ELF-1 (cell line): ENCODE results near the gene ADGRA1.
A peak's percentile ranks its signal among the peaks of the same experiment; 100 is the strongest.
"Not testable (repeated sequence)": the region's sequence is repeated elsewhere in the genome, so short reads cannot be mapped to it uniquely, and the experiment has no call there.

Experiments used
- DNase-seq: peaks from one replicate; pipeline ENCODE4 v3.0.0-alpha.2; 2016; ENCODE audit warnings: low read depth, low spot score

Gene ADGRA1

GRCh38 chr10:133142523-133143199 is 54.9 kb downstream of the ADGRA1 start:
- DNase-seq, result no peak

DNA sequence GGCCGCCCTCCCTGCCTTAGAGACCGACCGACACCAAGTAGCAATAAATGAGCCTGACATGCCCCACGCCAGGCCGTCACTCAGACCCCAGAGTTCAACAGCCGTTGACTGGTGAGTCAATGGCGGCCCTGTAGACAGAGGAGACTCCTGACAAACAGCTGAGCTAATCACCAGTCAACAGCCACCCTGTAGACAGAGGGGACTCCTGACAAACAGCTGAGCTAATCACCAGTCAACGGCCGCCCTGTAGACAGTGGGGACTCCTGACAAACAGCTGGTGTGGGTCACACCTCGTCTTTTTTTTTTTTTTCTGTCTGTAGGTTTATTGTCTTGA is 55.4 kb downstream of the ADGRA1 start:
- no peak for DNase-seq

GRCh38 chr10:133143546-133143945 is 55.8 kb downstream of the ADGRA1 start:
- no peak for DNase-seq

GRCh38 chr10:133144771-133145170 is 57.0 kb downstream of the ADGRA1 start:
- no peak for DNase-seq

DNA sequence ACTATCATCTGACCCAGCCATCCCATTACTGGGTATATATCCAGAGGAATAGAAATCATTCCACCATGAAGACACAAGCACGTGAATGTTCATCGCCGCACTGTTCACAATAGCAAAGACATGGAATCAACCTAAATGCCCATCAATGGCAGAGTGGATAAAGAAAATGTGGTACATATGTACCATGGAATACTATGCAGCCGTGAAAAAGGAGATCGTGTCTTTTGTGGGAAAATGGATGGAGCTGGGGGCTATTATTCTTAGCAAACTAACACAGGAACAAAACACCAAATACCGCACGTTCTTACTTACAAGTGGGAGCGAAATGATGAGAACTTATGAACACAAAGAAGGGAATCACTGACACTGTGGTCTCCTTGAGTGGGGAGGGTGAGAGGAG is 62.5 kb downstream of the ADGRA1 start:
- no peak for DNase-seq

DNA sequence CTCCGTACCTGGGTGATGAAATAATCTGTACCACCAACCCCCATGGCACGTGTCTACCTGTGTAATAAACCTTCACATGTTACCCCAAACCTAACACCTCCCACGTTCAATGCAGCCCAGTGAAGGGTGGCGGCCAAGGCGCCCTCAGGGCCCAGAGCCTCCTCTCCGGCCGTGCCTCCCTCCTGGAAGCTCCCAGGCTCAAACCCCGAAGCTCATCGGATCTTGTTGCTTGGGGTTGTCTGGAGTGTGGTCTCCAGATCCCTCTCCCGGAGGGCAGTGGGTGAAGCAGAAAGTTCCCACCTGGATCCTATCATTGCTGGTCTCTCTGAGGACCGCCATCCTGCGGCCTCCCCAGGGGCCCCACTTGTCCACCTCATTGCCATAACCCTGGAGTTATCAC is 62.9 kb downstream of the ADGRA1 start:
- no peak for DNase-seq

GRCh38 chr10:133151071-133151470 is 63.3 kb downstream of the ADGRA1 start:
- DNase-seq, result not testable (repeated sequence)

GRCh38 chr10:133151543-133151972 is 63.8 kb downstream of the ADGRA1 start:
- DNase-seq, result peak; percentile 77

DNA sequence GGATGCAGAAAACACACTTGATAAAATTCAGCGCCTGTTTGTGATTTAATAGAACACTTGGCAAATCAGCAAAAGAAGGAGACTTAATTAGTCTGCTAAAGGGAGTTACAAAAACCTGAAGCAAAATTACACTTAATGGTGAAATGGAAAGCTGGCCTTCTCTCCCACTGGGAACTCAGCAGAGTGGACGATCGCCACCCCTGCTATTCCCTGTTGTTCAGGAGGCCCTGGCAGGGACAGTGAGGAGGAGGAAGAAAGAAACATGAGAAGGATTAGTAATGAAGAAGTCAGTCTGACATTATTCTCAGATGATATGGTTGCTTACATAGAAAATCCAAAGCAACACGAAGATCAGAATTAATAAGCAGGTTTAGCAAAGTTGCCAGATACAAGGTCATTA is 66.7 kb downstream of the ADGRA1 start:
- no peak for DNase-seq

DNA sequence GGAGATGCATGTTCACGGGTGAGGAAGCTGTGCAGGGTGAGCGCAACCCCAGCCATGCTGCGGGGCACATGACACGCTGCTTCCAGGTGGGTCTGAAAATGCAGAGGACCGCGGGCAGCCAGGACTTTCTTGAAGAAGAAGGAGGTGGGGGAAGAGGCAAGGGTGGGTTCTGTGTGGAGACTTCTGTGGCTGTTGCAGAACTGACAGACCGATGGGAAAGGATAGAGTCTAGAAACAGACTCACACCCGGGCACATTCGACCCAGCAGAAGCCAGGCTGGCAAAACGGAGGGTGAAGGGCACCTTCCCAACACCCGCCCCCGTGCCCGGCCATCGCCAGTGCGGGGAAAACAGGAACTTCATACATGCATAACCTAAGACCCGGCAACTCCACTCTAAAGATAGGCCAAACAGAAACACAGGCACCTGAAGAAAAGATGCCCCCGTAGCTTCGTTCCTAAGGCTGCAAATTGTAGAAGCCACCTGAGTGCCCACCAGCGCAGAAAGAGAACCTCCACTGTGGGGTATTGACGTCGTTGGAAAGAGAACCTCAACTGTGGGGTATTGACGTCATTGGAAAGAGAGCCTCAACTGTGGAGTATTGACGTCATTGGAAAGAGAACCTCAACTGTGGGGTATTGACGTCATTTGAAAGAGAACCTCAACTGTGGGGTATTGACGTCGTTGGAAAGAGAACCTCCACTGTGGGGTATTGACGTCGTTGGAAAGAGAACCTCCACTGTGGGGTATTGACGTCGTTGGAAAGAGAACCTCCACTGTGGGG is 67.5 kb downstream of the ADGRA1 start:
- no peak for DNase-seq

DNA sequence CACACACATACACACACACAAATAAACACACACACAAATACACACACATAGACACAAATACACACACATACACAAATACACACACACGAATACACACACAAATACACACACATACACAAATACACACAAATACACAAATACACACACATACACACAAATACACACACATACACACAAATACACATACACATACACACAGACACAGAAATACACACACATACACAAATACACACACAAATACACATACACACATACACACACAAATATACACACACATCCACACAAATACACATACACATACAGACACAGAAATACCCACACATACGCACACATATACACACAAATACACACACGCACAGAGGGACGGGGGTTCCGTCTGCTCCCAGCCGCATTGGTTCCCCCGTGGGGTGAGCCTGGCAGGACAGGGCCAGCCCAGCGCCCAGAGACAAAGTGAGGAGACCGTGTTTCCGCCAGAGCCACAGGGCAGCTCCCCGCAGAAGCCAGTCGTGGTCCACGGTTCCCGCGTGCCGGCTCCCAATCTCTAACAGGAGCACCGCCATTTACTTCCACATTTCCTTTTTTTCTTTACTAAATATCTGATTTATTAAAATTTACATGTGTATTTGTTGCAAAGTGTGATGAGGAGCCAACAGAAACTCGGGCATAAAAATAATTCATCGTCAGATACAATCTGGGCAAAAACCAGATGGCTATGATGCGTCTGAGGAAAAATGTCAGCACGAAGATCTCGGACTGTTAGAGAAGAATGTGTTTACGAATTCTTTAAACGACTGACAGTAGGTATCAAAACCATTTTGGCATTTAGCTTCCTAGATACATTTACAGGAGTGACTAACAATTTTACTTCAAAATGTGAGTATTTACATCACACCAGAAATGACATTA is 69.2 kb downstream of the ADGRA1 start:
- no peak for DNase-seq

DNA sequence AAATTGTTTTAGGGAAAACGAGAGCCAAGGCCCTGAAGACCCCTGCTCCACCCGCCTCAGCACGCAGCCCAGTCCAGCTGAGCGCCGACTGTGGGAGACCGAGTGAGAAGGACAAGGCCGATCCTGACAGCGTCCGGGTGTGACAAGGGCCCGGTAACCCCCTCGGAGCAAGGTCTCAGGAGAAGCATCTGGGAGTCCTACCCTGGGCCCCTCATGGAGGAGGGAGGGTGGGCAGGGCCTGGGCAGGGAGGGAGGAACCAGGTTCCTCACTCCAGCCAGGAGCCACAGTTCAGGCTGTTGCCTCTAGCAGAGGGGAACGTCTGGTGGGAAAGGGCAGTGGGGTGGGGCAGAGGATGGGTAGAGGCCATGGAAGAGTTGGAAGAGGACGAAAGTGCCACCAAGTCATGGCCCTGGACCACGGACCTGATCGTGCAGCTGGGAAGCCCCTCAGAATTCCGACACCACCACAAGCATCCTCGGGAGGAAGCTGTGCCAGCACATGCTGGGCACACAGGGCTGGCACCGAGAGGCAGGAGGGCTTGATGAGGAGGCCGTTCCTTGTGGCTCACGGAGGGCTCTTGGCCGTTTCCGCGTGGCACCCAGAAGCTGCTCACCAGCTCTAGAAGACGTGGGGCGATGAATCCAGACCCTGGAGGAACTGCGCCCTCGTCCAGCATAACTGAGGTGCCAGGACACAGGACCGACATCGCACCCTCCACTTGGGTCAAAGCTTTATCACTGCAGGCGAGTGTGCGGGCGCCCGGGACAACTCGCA is 70.1 kb downstream of the ADGRA1 start:
- no peak for DNase-seq

DNA sequence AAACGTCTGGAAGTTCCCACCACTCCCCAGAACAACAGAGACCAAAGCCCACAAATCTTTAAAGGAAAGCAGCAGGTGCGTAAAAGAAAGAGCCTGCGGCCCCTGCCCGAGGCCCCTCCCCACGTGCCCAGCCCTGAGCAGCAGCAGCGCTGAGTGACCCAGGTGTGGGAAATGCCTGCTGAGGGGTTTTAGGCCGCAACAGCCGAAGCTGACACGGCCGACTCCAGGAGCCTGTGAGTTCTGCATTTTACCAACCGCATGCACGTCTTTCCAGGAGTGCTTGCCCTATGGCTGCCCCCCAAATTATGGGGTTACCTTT is 70.7 kb downstream of the ADGRA1 start:
- no peak for DNase-seq

GRCh38 chr10:133158756-133159610 is 71.3 kb downstream of the ADGRA1 start:
- no peak for DNase-seq

GRCh38 chr10:133159611-133159949 is 71.9 kb downstream of the ADGRA1 start:
- DNase-seq, result no peak

- DNase-seq, result no peak
Measured at GRCh38 chr10:133159950-133160825, 72.5 kb downstream of the ADGRA1 start, which contains the start of gene KNDC1. TSS of gene KNDC1 (plus strand) at chr10:133160219. CDS start at chr10:133160468, 249 bp downstream.

GRCh38 chr10:133160826-133161471 is 73.2 kb downstream of the ADGRA1 start:
- DNase-seq, result no peak

DNA sequence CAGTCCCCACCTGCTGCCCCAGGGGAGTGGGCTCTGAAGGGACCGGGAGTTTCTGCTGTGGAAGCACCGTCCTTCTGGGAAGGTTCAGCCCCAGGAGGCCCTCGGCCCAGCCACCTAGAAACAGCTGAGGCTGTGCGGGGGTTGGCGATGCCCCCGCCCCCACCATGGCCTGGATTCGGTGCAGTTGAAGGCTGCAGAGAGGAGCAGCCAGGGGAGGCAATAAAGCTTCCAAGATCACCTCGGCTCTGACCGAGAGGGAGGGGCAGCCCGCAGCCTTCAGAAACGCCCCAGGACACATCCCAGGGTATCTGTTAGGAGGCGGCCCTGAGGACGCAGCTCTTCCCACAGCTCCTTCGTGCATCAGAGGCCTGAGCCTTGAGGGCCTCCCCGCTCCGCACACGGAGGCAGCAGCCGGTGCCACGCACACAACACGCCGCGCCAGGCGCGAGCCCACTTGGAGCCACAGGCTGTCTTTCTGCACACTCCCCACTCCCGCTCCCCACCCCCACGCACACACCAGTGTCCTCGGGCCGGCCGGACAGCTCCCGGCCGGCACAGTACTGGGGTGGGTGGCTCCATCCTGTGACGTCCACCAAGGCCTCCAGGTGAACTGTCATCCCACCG is 73.9 kb downstream of the ADGRA1 start:
- DNase-seq, result peak; percentile 77
